ENCODE data around the gene WRNIP1.
"Not testable (repeated sequence)": the region's sequence is repeated elsewhere in the genome, so short reads cannot be mapped to it uniquely, and the experiment has no call there.

The WRNIP1 gene

GRCh38 chr6:2741756-2742155 is 23.4 kb upstream of the WRNIP1 start:
- no peak for DNase-seq

GRCh38 chr6:2743280-2744208 is 21.6 kb upstream of the WRNIP1 start:
- no peak for DNase-seq

- no peak for DNase-seq
Measured at GRCh38 chr6:2744209-2744771, 20.9 kb upstream of the WRNIP1 start.

- DNase-seq: no peak
Measured at GRCh38 chr6:2744778-2745177, 20.4 kb upstream of the WRNIP1 start.

- no peak for DNase-seq
Measured at GRCh38 chr6:2745246-2745645, 19.9 kb upstream of the WRNIP1 start.

GRCh38 chr6:2746557-2747061 is 18.6 kb upstream of the WRNIP1 start:
- DNase-seq: no peak

- no peak for DNase-seq
Measured at GRCh38 chr6:2748183-2748582, 17.0 kb upstream of the WRNIP1 start.

- peak; percentile 27 to 61 (median 41) for DNase-seq
Measured at GRCh38 chr6:2749969-2750600, 15.1 kb upstream of the WRNIP1 start.

- no peak for DNase-seq
Measured at GRCh38 chr6:2750832-2751231, 14.4 kb upstream of the WRNIP1 start, which contains the start of gene MYLK4. TSS of gene MYLK4 (minus strand) at chr6:2750922. CDS start at chr6:2749294, 1,628 bp downstream.

- DNase-seq: no peak
Measured at GRCh38 chr6:2751871-2752270, 13.3 kb upstream of the WRNIP1 start.

- no peak for DNase-seq
Measured at GRCh38 chr6:2752477-2753109, 12.6 kb upstream of the WRNIP1 start.

- no peak for DNase-seq
Measured at GRCh38 chr6:2753110-2753489, 12.1 kb upstream of the WRNIP1 start.

GRCh38 chr6:2753743-2754142 is 11.4 kb upstream of the WRNIP1 start:
- DNase-seq: no peak

GRCh38 chr6:2754393-2754792 is 10.8 kb upstream of the WRNIP1 start:
- no peak for DNase-seq

GRCh38 chr6:2754911-2755310 is 10.3 kb upstream of the WRNIP1 start:
- DNase-seq: no peak

- DNase-seq: no peak
Measured at GRCh38 chr6:2755456-2755855, 9.7 kb upstream of the WRNIP1 start.

- no peak for DNase-seq
Measured at GRCh38 chr6:2756241-2756640, 9.0 kb upstream of the WRNIP1 start.

- DNase-seq: no peak
Measured at GRCh38 chr6:2756687-2757224, 8.4 kb upstream of the WRNIP1 start.

- no peak for DNase-seq
Measured at GRCh38 chr6:2758980-2759379, 6.2 kb upstream of the WRNIP1 start.

GRCh38 chr6:2760882-2761842 is 4.0 kb upstream of the WRNIP1 start:
- peak in 1 of 5 donors; percentile 46 for DNase-seq

- DNase-seq: not testable (repeated sequence)
Measured at GRCh38 chr6:2762868-2763267, 2.3 kb upstream of the WRNIP1 start.

Data from T-helper 1 cell (primary cell).